ENCODE data around the gene CHMP6. TPM values are rescaled to one million over a fixed set of nuclear protein-coding genes. Genes with fewer than 3 reads are reported as not detected.

The CHMP6 gene
- total and polyA plus RNA-seq, 9 of the 15 experiments (the other 6 are each of a cell fraction or from before 2014, with no cell fraction given) = 0.25 to 30.4 (median 13.4) TPM

DNA sequence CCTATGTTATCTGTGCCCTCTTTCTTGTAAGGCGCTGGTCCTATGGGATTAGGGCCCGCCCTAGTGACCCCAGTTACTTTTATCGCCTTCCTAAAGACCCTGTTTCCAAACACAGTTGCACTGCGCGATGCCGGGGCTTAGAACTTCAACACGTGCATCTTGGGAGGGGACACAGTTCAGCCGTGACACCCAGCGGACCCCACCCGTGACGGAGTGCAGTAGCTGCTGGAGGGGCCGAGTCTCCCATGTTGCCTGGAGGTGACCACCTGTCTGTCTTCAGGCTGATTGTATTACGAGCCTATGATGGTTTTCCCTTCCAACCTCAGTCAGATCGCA, 52.8 kb downstream of the CHMP6 start:
- H3K27ac ChIP-seq (ENCODE audit: extremely low read depth, low read depth, low read length) = no peak overlapping the region
- no peak for TF ChIP-seq CBX5 (IDR thresholded peaks at IDR 0.05; ENCODE audit: borderline replicate concordance, low read depth)
- peak; percentile 38; the same call in 1 of the 2 replicates for TF ChIP-seq MAX (CRISPR knock-in tag; IDR thresholded peaks at IDR 0.05)
- no peak for TF ChIP-seq FOS (IDR thresholded peaks at IDR 0.05; ENCODE audit: extremely low read depth, insufficient read length)
- no peak for TF ChIP-seq ESRRA (IDR thresholded peaks at IDR 0.05; ENCODE audit: borderline replicate concordance, low read depth)
- ATAC-seq = no peak
- H3K36me3 ChIP-seq (ENCODE audit: control insufficient read depth, insufficient read depth, low read length) = peaks cover 14% of the 10 kb centered on the region; the same call in 1 of the 3 replicates
- FAIRE-seq = no peak
- no peak overlapping the region for H3K4me2 ChIP-seq (ENCODE audit: insufficient read depth, low read length)
- no peak for DNase-seq (ENCODE audit: extremely low read depth in 1 of 4, low spot score in 3 of 4)
- no peak overlapping the region; a peak in 1 of 4 replicates for H3K9ac ChIP-seq (ENCODE audit: insufficient read depth in 1 of 2, low read depth in 2 of 2, low read length in 2 of 2)
- H2AFZ ChIP-seq (ENCODE audit: low read depth, low read length) = no peak overlapping the region
- in situ Hi-C loops (cut with MboI) (no loop called here), intact Hi-C loops (cut with micrococcal nuclease) (loop anchor here (5.0 kb wide), 1 partner anchor 53 kb away; no protein-coding TSS in a partner anchor)
- BruUV-seq (replicated peaks) = no TSS peak
- H3K4me3 ChIP-seq = no peak overlapping the region
- CTCF ChIA-PET (ENCODE audit: low intra/inter-chr PET ratio) = no interaction called here
- peaks cover 83% of the 10 kb centered on the region for H3K79me2 ChIP-seq (ENCODE audit: control insufficient read depth, insufficient read depth, low read length)
- H4K20me1 ChIP-seq (replicated peaks; ENCODE audit: control insufficient read depth, insufficient read depth, low read length) = peaks cover 36% of the 10 kb centered on the region
- H3K9me3 ChIP-seq (replicated peaks; ENCODE audit: control insufficient read depth, insufficient read depth, low read depth, low read length) = no peaks in the 10 kb centered on the region
- 85% methylated on average over 13 of the region's 14 CpGs for WGBS (ENCODE audit: insufficient coverage, low coverage, missing lambda C conversion rate)
- no peaks in the 10 kb centered on the region for H3K27me3 ChIP-seq (ENCODE audit: control insufficient read depth in 2 of 2, insufficient read depth in 2 of 2, low read length in 2 of 2)
- peaks cover 14% of the 10 kb centered on the region for H3K9me1 ChIP-seq (ENCODE audit: control insufficient read depth, insufficient read depth, low read length)
- POLR2A ChIA-PET = interaction anchor here (0.7 to 1.8 kb wide), 3 partner anchors 9 to 514 kb away, joined by 3 to 6 read pairs (median 3); partner anchors contain the start of gene BAIAP2
- peaks cover 23 to 81% of the 10 kb centered on the region in 2 experiments for H3K4me1 ChIP-seq (replicated peaks in 1 of 2; ENCODE audit: control insufficient read depth in 2 of 2, insufficient read depth in 2 of 2, low read length in 2 of 2)
